ENCODE data around the gene HDAC7. TPM values are rescaled to one million over a fixed set of nuclear protein-coding genes. Genes with fewer than 3 reads are reported as not detected.

HDAC7 gene
- total and polyA plus RNA-seq, 4 donors, result 49.3 to 119 (median 69.7) TPM

DNA sequence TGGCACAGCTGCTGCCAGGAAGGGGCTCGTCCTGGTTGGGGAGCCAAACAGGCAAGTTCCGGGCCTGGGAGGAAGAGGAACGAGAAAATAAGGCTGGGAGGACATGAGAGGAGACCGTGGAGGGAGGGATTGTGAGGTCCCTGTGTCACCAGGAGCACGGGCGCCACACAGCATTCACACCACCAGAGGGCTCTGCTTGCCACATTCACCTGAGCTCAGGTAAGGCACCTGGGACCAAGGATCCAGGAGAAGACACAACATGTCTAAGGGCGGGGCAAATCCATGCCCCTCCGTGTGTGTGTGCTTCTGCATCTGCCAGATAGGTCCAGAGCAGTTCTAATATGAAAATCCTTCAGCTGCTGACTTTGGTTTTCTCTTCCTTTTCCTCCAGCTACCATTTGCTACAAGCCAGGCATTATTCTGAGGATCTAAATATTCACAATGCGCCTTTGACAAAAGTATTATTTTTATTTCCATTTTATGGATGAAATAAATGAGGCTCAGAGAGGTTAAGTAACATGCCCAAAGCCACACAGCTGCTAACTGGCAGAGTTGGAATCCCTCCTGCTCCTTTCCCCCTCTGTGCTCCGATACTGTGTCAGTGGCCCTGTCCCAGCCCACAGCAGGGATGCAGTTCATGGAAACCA is 75.6 kb downstream of the HDAC7 start:
- TF ChIP-seq, protein P1, sequence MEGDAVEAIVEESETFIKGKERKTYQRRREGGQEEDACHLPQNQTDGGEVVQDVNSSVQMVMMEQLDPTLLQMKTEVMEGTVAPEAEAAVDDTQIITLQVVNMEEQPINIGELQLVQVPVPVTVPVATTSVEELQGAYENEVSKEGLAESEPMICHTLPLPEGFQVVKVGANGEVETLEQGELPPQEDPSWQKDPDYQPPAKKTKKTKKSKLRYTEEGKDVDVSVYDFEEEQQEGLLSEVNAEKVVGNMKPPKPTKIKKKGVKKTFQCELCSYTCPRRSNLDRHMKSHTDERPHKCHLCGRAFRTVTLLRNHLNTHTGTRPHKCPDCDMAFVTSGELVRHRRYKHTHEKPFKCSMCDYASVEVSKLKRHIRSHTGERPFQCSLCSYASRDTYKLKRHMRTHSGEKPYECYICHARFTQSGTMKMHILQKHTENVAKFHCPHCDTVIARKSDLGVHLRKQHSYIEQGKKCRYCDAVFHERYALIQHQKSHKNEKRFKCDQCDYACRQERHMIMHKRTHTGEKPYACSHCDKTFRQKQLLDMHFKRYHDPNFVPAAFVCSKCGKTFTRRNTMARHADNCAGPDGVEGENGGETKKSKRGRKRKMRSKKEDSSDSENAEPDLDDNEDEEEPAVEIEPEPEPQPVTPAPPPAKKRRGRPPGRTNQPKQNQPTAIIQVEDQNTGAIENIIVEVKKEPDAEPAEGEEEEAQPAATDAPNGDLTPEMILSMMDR (IDR thresholded peaks at IDR 0.05; ENCODE audit: control extremely low read depth, extremely low read depth), result peak; percentile 11
- no peak overlapping the region for H3K9ac ChIP-seq (ENCODE audit: insufficient read depth in 1 of 2, low read length in 2 of 2)
- ATAC-seq (ENCODE audit: insufficient read depth, low FRiP score), result peak; percentile 47
- DNase-seq, result peak in 2 of 3 donors; percentile 49 to 57
- no peaks in the 10 kb centered on the region for H3K9me3 ChIP-seq (ENCODE audit: control insufficient read depth in 4 of 4, insufficient read depth in 3 of 4, low read length in 3 of 4)
- H3K27ac ChIP-seq (ENCODE audit: low read depth in 1 of 2, low read length in 1 of 2), result no peak overlapping the region
- H3K4me1 ChIP-seq (ENCODE audit: control insufficient read depth in 5 of 5, insufficient read depth in 5 of 5, low read length in 5 of 5), result peaks cover 0 to 27% (median 9%) of the 10 kb centered on the region in 5 donors
- peaks cover 0 to 11% (median 0%) of the 10 kb centered on the region in 4 donors for H3K36me3 ChIP-seq (ENCODE audit: control insufficient read depth in 4 of 4, insufficient read depth in 4 of 4, low read length in 4 of 4)
- WGBS, 2 donors, result 47 to 53% methylated on average over 10 of the region's 10 CpGs
- no peaks in the 10 kb centered on the region for H3K27me3 ChIP-seq (ENCODE audit: control insufficient read depth in 3 of 3, insufficient read depth in 3 of 3, low read length in 2 of 3)
- H3K4me3 ChIP-seq, result no peak overlapping the region

DNA sequence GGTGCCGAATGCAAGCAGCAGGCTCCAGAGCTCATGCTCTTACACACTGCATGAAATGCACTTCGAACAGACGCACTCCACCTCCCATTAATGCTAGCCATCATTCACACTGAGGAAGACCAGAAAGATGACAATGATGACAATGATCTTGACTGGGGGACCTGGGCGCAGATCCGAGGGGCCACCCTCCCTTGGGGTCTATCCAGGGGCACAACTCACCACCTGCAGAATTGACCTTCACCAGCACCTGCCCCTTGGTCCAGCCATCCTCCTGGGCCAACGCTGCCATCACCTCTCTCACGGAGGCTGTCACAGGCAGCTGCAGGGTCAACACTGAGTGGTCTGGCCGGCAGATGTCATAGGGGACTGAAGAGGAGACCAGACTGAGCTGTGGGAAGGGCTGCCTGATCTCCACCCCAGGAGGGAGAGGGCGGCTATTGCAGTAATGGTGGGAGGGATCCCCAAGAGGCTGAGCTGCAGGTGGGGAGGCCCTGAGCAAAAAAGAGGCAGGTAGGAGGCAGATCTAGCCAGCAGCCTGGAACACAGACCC is 76.3 kb downstream of the HDAC7 start:
- 87% methylated on average over 9 of the region's 9 CpGs for WGBS, 2 donors
- H3K9me3 ChIP-seq (ENCODE audit: control insufficient read depth in 4 of 4, insufficient read depth in 3 of 4, low read length in 3 of 4), result no peaks in the 10 kb centered on the region
- no peak overlapping the region for H3K4me3 ChIP-seq
- peaks cover 0 to 9% (median 0%) of the 10 kb centered on the region in 4 donors for H3K36me3 ChIP-seq (ENCODE audit: control insufficient read depth in 4 of 4, insufficient read depth in 4 of 4, low read length in 4 of 4)
- DNase-seq (no peak), ATAC-seq (ENCODE audit: insufficient read depth, low FRiP score) (no peak)
- TF ChIP-seq, protein P1 (IDR thresholded peaks at IDR 0.05; ENCODE audit: control extremely low read depth, extremely low read depth), result no peak
- no peak overlapping the region for H3K27ac ChIP-seq (ENCODE audit: low read depth in 1 of 2, low read length in 1 of 2)
- H3K4me1 ChIP-seq (ENCODE audit: control insufficient read depth in 5 of 5, insufficient read depth in 5 of 5, low read length in 5 of 5), result peaks cover 0 to 27% (median 9%) of the 10 kb centered on the region in 5 donors
- H3K27me3 ChIP-seq (ENCODE audit: control insufficient read depth in 3 of 3, insufficient read depth in 3 of 3, low read length in 2 of 3), result no peaks in the 10 kb centered on the region
- no peak overlapping the region for H3K9ac ChIP-seq (ENCODE audit: insufficient read depth in 1 of 2, low read length in 2 of 2)

DNA sequence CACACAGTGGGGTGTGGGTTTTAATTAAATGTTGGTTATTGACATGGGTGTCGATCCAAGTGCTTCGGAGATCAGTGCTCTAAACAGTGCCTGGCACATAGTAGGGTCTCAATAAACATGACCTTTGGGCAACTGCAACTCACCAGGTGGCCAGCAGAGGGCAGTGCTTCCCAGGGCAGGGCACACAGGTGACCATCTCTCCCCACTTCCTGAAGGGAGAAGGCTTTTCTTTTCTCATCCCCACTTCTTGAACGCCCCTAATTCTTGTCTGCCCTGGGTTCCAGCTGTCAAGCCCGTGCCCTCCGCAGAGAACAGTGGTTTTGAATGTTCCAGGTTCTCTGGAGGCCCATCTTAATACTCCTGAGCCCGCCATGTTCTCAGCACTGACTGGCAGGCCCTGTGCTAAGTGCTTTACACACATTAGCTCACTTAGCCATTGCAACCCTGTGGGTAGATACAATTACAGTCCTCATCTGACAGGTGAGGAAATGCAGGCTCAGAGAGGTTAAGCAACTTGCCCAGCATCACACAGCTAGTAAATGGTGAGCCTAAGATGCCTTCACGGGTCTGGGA is 77.4 kb downstream of the HDAC7 start:
- Histone ChIP-seq H3K9me3 (ENCODE audit: control insufficient read depth in 4 of 4, insufficient read depth in 3 of 4, low read length in 3 of 4) (no peaks in the 10 kb centered on the region), H3K4me3 (no peak overlapping the region), H3K27ac (ENCODE audit: low read depth in 1 of 2, low read length in 1 of 2) (no peak overlapping the region), H3K9ac (ENCODE audit: insufficient read depth in 1 of 2, low read length in 2 of 2) (no peak overlapping the region), H3K27me3 (ENCODE audit: control insufficient read depth in 3 of 3, insufficient read depth in 3 of 3, low read length in 2 of 3) (no peaks in the 10 kb centered on the region), H3K4me1 (ENCODE audit: control insufficient read depth in 5 of 5, insufficient read depth in 5 of 5, low read length in 5 of 5) (peaks cover 3 to 30% (median 9%) of the 10 kb centered on the region in 5 donors), H3K36me3 (ENCODE audit: control insufficient read depth in 4 of 4, insufficient read depth in 4 of 4, low read length in 4 of 4) (peaks cover 0 to 4% (median 0%) of the 10 kb centered on the region in 4 donors)
- ATAC-seq (ENCODE audit: insufficient read depth, low FRiP score) (no peak), DNase-seq (no peak)
- WGBS, 2 donors, result 67 to 70% methylated on average over 7 of the region's 7 CpGs
- TF ChIP-seq, protein P1 (IDR thresholded peaks at IDR 0.05; ENCODE audit: control extremely low read depth, extremely low read depth), result peak; percentile 87
